Right atrium auricular region (tissue), 2 donors: ENCODE data around the gene SAYSD1. TPM values are rescaled to one million over a fixed set of nuclear protein-coding genes. Genes with fewer than 3 reads are reported as not detected.

Experiments used
- DNase-seq: peaks from one replicate; pipeline ENCODE4 v3.0.0-alpha.2; 2019; ENCODE audit warnings: low spot score
- H3K27ac ChIP-seq, 2 donors: fragments of 200-600 bp; sonication (generic); 1 replicate in 1 of 2; 2 replicates in 1 of 2; pipeline ENCODE4 v1.5.1; 2016 to 2019
- H3K27me3 ChIP-seq, 2 donors: fragments of 200-600 bp; sonication (generic); one replicate each; pipeline versions ENCODE4 v1.5.1 to v1.6.0; 2017 to 2019
- H3K36me3 ChIP-seq: fragments of 200-600 bp; sonication (generic); one replicate; pipeline ENCODE4 v1.5.1; 2016
- H3K4me1 ChIP-seq, 2 donors: fragments of 200-600 bp; sonication (generic); one replicate each; pipeline versions ENCODE4 v1.5.1 to v1.6.0; 2017 to 2019
- H3K4me3 ChIP-seq, 2 donors: fragments of 200-600 bp; sonication (generic); 1 replicate in 1 of 2; 2 replicates in 1 of 2; pipeline ENCODE4 v1.5.1; 2017 to 2019; ENCODE audit warnings: mild to moderate bottlenecking in 1 of 2, moderate library complexity in 1 of 2
- H3K9me3 ChIP-seq, 2 donors: fragments of 200-600 bp; sonication (generic); one replicate each; pipeline ENCODE4 v1.5.1; 2019
- CTCF ChIP-seq, 2 donors: fragments of 200-600 bp; sonication (generic); IDR thresholded peaks; one replicate each; pipeline ENCODE4 v1.5.1; 2019; ENCODE audit warnings: antibody characterized with exemption in 2 of 2
- total RNA-seq, 2 donors: library from RNA; depleted of rRNA; stranded (reverse); fragments of >200 nt; gene quantifications; one replicate each; pipeline ENCODE4 v1.1.0, GENCODE V29; 2016

The SAYSD1 gene
- total RNA-seq, 2 donors from 2014 or later = 10.3 to 10.5 TPM

- no peaks in the 10 kb centered on the region for H3K9me3 ChIP-seq
- H3K4me3 ChIP-seq = no peak overlapping the region
- H3K27me3 ChIP-seq = no peaks in the 10 kb centered on the region
- no peak for TF ChIP-seq CTCF (IDR thresholded peaks at IDR 0.05)
- no peak for DNase-seq
- H3K36me3 ChIP-seq = peaks cover 8% of the 10 kb centered on the region
- H3K27ac ChIP-seq = no peak overlapping the region
- H3K4me1 ChIP-seq = peaks cover 0 to 6% of the 10 kb centered on the region in 2 donors
Observed at GRCh38 chr6:39107034-39107433, 8.0 kb downstream of the SAYSD1 start.

- no peak for TF ChIP-seq CTCF (IDR thresholded peaks at IDR 0.05)
- Histone ChIP-seq H3K4me3 (no peak overlapping the region), H3K27ac (no peak overlapping the region), H3K9me3 (no peaks in the 10 kb centered on the region), H3K27me3 (no peaks in the 10 kb centered on the region), H3K4me1 (peaks cover 0 to 7% of the 10 kb centered on the region in 2 donors), H3K36me3 (peaks cover 8% of the 10 kb centered on the region)
- DNase-seq = no peak
Observed at GRCh38 chr6:39104528-39104927, 10.5 kb downstream of the SAYSD1 start.

GRCh38 chr6:39102821-39103136, 12.2 kb downstream of the SAYSD1 start:
- no peaks in the 10 kb centered on the region for H3K27me3 ChIP-seq
- no peaks in the 10 kb centered on the region for H3K9me3 ChIP-seq
- DNase-seq = no peak
- H3K4me1 ChIP-seq = peaks cover 0 to 7% of the 10 kb centered on the region in 2 donors
- H3K27ac ChIP-seq = no peak overlapping the region
- H3K4me3 ChIP-seq = no peak overlapping the region
- TF ChIP-seq CTCF (IDR thresholded peaks at IDR 0.05) = no peak
- peaks cover 8% of the 10 kb centered on the region for H3K36me3 ChIP-seq

- no peaks in the 10 kb centered on the region for H3K9me3 ChIP-seq
- TF ChIP-seq CTCF (IDR thresholded peaks at IDR 0.05) = peak; percentile 23 to 64
- peaks cover 0 to 7% of the 10 kb centered on the region in 2 donors for H3K4me1 ChIP-seq
- no peak overlapping the region for H3K27ac ChIP-seq
- no peaks in the 10 kb centered on the region for H3K27me3 ChIP-seq
- H3K36me3 ChIP-seq = peaks cover 8% of the 10 kb centered on the region
- H3K4me3 ChIP-seq = no peak overlapping the region
- DNase-seq = no peak
Observed at GRCh38 chr6:39102071-39102820, 12.7 kb downstream of the SAYSD1 start.

- H3K27ac ChIP-seq = no peak overlapping the region
- H3K4me3 ChIP-seq = no peak overlapping the region
- DNase-seq = no peak
- no peak for TF ChIP-seq CTCF (IDR thresholded peaks at IDR 0.05)
- peaks cover 0 to 7% of the 10 kb centered on the region in 2 donors for H3K4me1 ChIP-seq
- no peaks in the 10 kb centered on the region for H3K9me3 ChIP-seq
- H3K36me3 ChIP-seq = peaks cover 6% of the 10 kb centered on the region
- H3K27me3 ChIP-seq = no peaks in the 10 kb centered on the region
Observed at GRCh38 chr6:39100358-39100757, 14.6 kb downstream of the SAYSD1 start.

- H3K27ac ChIP-seq = no peak overlapping the region
- no peak overlapping the region for H3K4me3 ChIP-seq
- no peaks in the 10 kb centered on the region for H3K36me3 ChIP-seq
- TF ChIP-seq CTCF (IDR thresholded peaks at IDR 0.05) = no peak
- H3K4me1 ChIP-seq = no peaks in the 10 kb centered on the region
- no peaks in the 10 kb centered on the region for H3K27me3 ChIP-seq
- no peak for DNase-seq
- H3K9me3 ChIP-seq = no peaks in the 10 kb centered on the region
Observed at GRCh38 chr6:39095578-39095977, 19.4 kb downstream of the SAYSD1 start.
